HepG2 (cell line): ENCODE results near the gene GSK3A. TPM values are rescaled to one million over a fixed set of nuclear protein-coding genes. Genes with fewer than 3 reads are reported as not detected.

Source experiments
- ARHGAP35 ChIP-seq: sonication (generic); formaldehyde crosslinking; IDR thresholded peaks from 2 replicates; pipeline ENCODE4 v1.9.0; 2022; ENCODE audit warnings: mild to moderate bottlenecking, inconsistent platforms, moderate library complexity, missing genetic modification reagents, borderline replicate concordance
- HIVEP1 ChIP-seq: sonication (generic); formaldehyde crosslinking; IDR thresholded peaks from 2 replicates; pipeline ENCODE4 v1.4.0; 2020; ENCODE audit warnings: mild to moderate bottlenecking, missing genetic modification reagents
- IRX3 ChIP-seq: sonication (generic); formaldehyde crosslinking; IDR thresholded peaks from 2 replicates; pipeline ENCODE4 v1.8.1; 2023; ENCODE audit warnings: mild to moderate bottlenecking, low read depth, missing genetic modification reagents, borderline replicate concordance
- MYC ChIP-seq: sonication (generic); formaldehyde crosslinking; IDR thresholded peaks from 2 replicates; pipeline ENCODE4 v1.9.0; 2021; ENCODE audit warnings: missing genetic modification reagents, borderline replicate concordance
- MYNN ChIP-seq: sonication (generic); formaldehyde crosslinking; IDR thresholded peaks from 2 replicates; pipeline ENCODE4 v1.4.0; 2020; ENCODE audit warnings: mild to moderate bottlenecking, low read depth, missing genetic modification reagents
- PHF8 ChIP-seq: sonication (generic); formaldehyde crosslinking; IDR thresholded peaks from 2 replicates; pipeline ENCODE4 v1.5.0; 2020; ENCODE audit warnings: missing genetic modification reagents
- POLR2A ChIP-seq, 2 experiments: IDR thresholded peaks; 2 replicates each; pipeline ENCODE4 v1.6.1; 2011; ENCODE audit warnings: low read depth in 2 of 2, low read length in 2 of 2, mild to moderate bottlenecking in 1 of 2, moderate library complexity in 1 of 2; ENCODE audit not compliant: insufficient read depth in 1 of 2
- RORA ChIP-seq: sonication (generic); formaldehyde crosslinking; IDR thresholded peaks from 2 replicates; pipeline ENCODE4 v1.5.0; 2020; ENCODE audit warnings: mild to moderate bottlenecking, missing genetic modification reagents, moderate library complexity
- SCMH1 ChIP-seq: sonication (generic); formaldehyde crosslinking; IDR thresholded peaks from 2 replicates; pipeline ENCODE4 v1.9.0; 2021; ENCODE audit warnings: missing genetic modification reagents, mild to moderate bottlenecking, borderline replicate concordance
- TRIM24 ChIP-seq: sonication (generic); formaldehyde crosslinking; IDR thresholded peaks from 2 replicates; pipeline ENCODE4 v1.8.0; 2022; ENCODE audit warnings: mild to moderate bottlenecking, missing genetic modification reagents
- ZFY ChIP-seq: sonication (generic); formaldehyde crosslinking; IDR thresholded peaks from 2 replicates; pipeline ENCODE4 v1.4.0; 2020; ENCODE audit warnings: missing genetic modification reagents
- ZNF430 ChIP-seq: sonication (generic); formaldehyde crosslinking; IDR thresholded peaks from 2 replicates; pipeline ENCODE4 v1.9.0; 2021; ENCODE audit warnings: mild to moderate bottlenecking, missing genetic modification reagents
- ZNF775 ChIP-seq: sonication (generic); formaldehyde crosslinking; IDR thresholded peaks from 2 replicates; pipeline ENCODE4 v1.4.0; 2020; ENCODE audit warnings: missing genetic modification reagents, mild to moderate bottlenecking, moderate library complexity, borderline replicate concordance
- polyA plus RNA-seq, 8 experiments: library from polyadenylated mRNA; depleted of rRNA in 3 of 8; stranded (reverse) in 7 of 8; unstranded in 1 of 8; fragments of >200 nt; fragmentation: Illumina TruSeq in 4 of 8; extraction: Trizol in 4 of 8; gene quantifications; 2 replicates each; pipeline versions ENCODE4 v1.2.1 to v1.2.3, GENCODE V29; 2011 to 2016; ENCODE audit warnings: low read depth in 4 of 8, missing spikeins in 1 of 8, mixed read lengths in 1 of 8; ENCODE audit not compliant: insufficient read depth in 1 of 8
- total RNA-seq, 5 experiments: library from RNA; depleted of rRNA; stranded (reverse); fragments of >200 nt; fragmentation: Illumina TruSeq; extraction: Trizol; gene quantifications; 2 replicates each; pipeline ENCODE4 v1.2.3, GENCODE V29; 2016; ENCODE audit warnings: low read depth in 1 of 5
- TF ChIP-seq, protein P1 (sequence below): sonication (generic); formaldehyde crosslinking; IDR thresholded peaks from 2 replicates; pipeline ENCODE4 v1.5.1; 2020; ENCODE audit warnings: mild to moderate bottlenecking, missing genetic modification reagents, moderate library complexity
- TF ChIP-seq, protein P2 (sequence below), 2 experiments: fragments of 450-650 bp in 1 of 2; sonication (generic) in 1 of 2; formaldehyde crosslinking; IDR thresholded peaks; 2 replicates each; pipeline versions ENCODE4 v1.5.0 to v1.8.0; 2020 to 2022; ENCODE audit warnings: mild to moderate bottlenecking in 1 of 2, missing genetic modification reagents in 1 of 2
- TF ChIP-seq, protein P3 (sequence below): sonication (generic); formaldehyde crosslinking; IDR thresholded peaks from 2 replicates; pipeline ENCODE4 v1.5.0; 2020; ENCODE audit warnings: missing genetic modification reagents

Gene GSK3A
- total and polyA plus RNA-seq, 2 of the 13 experiments (the other 11 are each of a cell fraction or from before 2014, with no cell fraction given): 16.9 to 52.5 TPM

DNA sequence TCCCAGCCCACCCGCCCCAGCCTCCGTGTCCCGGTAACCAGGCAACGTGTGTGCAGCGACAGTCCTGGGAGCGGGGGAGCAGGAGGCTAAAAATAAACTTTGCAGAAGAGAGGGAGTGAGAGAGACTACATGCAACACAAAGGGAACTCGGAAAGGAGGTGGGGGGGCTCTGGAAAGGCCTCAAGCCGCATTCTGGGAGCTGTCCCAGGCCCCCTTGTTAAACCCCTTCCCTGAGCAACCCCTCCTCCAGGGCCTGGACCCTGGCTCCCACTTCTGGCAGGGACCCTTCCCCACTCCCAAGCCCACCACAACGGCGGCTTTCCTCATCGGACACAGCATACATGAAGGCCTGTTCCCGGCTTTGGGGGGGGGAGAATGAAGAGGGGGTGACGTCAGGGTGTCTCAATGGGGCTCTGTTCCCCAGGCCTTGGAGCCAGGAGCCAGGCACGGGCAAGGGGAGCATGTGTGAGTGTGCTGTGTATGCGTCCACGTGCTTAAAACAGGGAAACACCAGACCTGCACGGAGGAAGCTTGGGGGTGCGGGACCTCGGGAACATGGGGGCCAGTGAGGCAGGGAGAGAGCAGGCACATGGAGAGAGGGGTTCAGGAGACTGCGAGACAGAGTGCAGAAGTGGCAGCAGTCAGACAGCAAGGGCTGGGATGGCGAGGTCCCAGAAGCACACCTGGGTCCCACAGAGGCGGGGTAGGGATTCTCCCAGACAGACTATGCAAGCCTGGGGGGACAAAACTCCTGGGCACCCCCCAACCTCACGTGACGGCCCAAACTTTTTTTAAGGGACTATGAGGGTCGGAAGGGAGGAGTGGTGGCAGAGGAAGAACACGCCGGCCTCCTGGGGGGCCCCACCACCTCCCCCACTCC, 10.2 kb upstream of the GSK3A start (continued):
- TF ChIP-seq, protein P1, sequence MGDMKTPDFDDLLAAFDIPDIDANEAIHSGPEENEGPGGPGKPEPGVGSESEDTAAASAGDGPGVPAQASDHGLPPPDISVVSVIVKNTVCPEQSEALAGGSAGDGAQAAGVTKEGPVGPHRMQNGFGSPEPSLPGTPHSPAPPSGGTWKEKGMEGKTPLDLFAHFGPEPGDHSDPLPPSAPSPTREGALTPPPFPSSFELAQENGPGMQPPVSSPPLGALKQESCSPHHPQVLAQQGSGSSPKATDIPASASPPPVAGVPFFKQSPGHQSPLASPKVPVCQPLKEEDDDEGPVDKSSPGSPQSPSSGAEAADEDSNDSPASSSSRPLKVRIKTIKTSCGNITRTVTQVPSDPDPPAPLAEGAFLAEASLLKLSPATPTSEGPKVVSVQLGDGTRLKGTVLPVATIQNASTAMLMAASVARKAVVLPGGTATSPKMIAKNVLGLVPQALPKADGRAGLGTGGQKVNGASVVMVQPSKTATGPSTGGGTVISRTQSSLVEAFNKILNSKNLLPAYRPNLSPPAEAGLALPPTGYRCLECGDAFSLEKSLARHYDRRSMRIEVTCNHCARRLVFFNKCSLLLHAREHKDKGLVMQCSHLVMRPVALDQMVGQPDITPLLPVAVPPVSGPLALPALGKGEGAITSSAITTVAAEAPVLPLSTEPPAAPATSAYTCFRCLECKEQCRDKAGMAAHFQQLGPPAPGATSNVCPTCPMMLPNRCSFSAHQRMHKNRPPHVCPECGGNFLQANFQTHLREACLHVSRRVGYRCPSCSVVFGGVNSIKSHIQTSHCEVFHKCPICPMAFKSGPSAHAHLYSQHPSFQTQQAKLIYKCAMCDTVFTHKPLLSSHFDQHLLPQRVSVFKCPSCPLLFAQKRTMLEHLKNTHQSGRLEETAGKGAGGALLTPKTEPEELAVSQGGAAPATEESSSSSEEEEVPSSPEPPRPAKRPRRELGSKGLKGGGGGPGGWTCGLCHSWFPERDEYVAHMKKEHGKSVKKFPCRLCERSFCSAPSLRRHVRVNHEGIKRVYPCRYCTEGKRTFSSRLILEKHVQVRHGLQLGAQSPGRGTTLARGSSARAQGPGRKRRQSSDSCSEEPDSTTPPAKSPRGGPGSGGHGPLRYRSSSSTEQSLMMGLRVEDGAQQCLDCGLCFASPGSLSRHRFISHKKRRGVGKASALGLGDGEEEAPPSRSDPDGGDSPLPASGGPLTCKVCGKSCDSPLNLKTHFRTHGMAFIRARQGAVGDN (CRISPR knock-in tag): peak; percentile 63; the same call in 1 of the 2 replicates
- TF ChIP-seq POLR2A (IDR thresholded peaks at IDR 0.05; ENCODE audit: insufficient read depth in 1 of 2, low read depth in 2 of 2, low read length in 2 of 2) (peak in 1 of 2 experiments; percentile 41; a peak in 1 of 4 replicates), ZNF430 (no peak), HIVEP1 (CRISPR knock-in tag) (peak; percentile 53; the same call in 1 of the 2 replicates), TRIM24 (CRISPR knock-in tag) (no peak), IRX3 (CRISPR knock-in tag) (no peak), ZNF775 (CRISPR knock-in tag) (no peak), ARHGAP35 (CRISPR knock-in tag) (0 out of 2 replicates have a peak, but pooled peaks have one; percentile 8), MYC (CRISPR knock-in tag) (peak; percentile 53; the same call in 1 of the 2 replicates), MYNN (CRISPR knock-in tag) (no peak), RORA (no peak), ZFY (CRISPR knock-in tag) (no peak), PHF8 (CRISPR knock-in tag) (peak; percentile 28; the same call in 1 of the 2 replicates), SCMH1 (no peak)
- TF ChIP-seq, protein P2, sequence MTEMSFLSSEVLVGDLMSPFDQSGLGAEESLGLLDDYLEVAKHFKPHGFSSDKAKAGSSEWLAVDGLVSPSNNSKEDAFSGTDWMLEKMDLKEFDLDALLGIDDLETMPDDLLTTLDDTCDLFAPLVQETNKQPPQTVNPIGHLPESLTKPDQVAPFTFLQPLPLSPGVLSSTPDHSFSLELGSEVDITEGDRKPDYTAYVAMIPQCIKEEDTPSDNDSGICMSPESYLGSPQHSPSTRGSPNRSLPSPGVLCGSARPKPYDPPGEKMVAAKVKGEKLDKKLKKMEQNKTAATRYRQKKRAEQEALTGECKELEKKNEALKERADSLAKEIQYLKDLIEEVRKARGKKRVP (CRISPR knock-in tag; IDR thresholded peaks at IDR 0.05): 0 out of 4 replicates have a peak, but pooled peaks of 1 of the 2 experiments have one; percentile 20
- TF ChIP-seq, protein P3, sequence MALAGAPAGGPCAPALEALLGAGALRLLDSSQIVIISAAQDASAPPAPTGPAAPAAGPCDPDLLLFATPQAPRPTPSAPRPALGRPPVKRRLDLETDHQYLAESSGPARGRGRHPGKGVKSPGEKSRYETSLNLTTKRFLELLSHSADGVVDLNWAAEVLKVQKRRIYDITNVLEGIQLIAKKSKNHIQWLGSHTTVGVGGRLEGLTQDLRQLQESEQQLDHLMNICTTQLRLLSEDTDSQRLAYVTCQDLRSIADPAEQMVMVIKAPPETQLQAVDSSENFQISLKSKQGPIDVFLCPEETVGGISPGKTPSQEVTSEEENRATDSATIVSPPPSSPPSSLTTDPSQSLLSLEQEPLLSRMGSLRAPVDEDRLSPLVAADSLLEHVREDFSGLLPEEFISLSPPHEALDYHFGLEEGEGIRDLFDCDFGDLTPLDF (CRISPR knock-in tag): no peak
